ENCODE results near the gene CDR2L. TPM values are rescaled to one million over a fixed set of nuclear protein-coding genes. Genes with fewer than 3 reads are reported as not detected.

CDR2L gene
- polyA plus RNA-seq, 2 of the 4 experiments (the other 2 are of a cell fraction), result 18.5 to 34.0 TPM

DNA sequence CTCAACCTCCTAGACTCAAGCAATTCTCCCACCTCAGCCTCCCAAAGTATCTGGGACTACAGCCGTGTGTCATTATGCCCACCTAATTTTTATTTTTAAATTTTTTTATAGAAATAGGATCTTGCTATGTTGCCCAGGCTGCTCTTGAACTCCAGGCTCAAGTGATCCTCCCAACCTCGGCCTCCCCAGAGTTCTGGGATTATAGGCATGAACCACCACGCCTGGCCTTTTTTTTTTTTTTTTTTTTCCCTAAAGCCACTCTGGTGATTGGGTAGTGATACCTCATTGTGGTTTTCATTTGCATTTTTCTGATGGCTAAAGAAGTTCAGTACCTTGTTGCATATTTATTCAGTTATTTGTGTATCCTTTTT is 1.2 kb upstream of the CDR2L start:
- WGBS (ENCODE audit: missing lambda C conversion rate), result 89% methylated on average over 3 of the region's 3 CpGs
- ATAC-seq (no peak), DNase-seq (ENCODE audit: low read depth in 1 of 2, low spot score in 1 of 2) (no peak), FAIRE-seq (no peak)
- Histone ChIP-seq H3K4me1 (peaks cover 47% of the 10 kb centered on the region), H3K27ac (no peak overlapping the region), H3K4me3 (no peak overlapping the region), H3K4me2 (no peak overlapping the region), H3K9me3 (no peaks in the 10 kb centered on the region)
- ChIA-PET CTCF (interaction anchor here (1.6 to 4.2 kb wide), 4 partner anchors 13 to 28 kb away, joined by 3 to 53 read pairs (median 16); partner anchors contain the start of genes HID1 and MRPL58), POLR2A (no interaction called here)
- TF ChIP-seq HEYL (CRISPR knock-in tag; IDR thresholded peaks at IDR 0.05), result no peak
- no peak for TF ChIP-seq SMC3 (IDR thresholded peaks at IDR 0.05)

GRCh38 chr17:74987909-74988711 is 678 bp downstream of the CDR2L start:
- peak overlapping the region; percentile 94 to 95 for H3K27ac ChIP-seq

DNA sequence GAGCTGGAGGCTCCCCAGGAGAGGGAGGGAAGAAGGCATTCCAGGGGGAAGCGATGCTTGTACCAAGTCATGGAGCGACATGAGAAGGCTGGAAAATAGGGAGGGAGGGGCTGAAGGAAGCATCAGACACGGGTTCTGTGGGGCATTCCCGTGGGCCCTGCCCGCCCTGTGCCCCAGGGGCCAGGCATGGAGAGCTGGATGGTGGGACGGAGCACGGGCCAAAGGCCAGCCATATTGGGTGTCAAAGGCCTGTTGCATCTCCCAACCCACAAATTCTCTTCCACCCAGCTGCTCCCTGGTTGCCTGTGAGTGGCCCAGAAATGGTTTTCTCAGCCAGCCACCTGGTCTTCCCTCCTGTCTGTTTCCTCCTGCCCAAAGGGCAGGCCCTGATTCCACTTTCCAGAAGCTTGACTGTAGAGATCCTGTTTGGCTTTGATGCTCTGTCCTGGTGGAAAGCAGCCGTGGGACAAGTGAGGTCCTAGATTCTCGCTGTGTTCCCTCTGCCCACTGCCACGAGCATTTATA is 3.2 kb downstream of the CDR2L start:
- Histone ChIP-seq H3K9me3 (no peaks in the 10 kb centered on the region), H3K27ac (peak overlapping the region; percentile 94 to 95), H3K4me1 (peaks cover 68% of the 10 kb centered on the region), H3K4me3 (no peak overlapping the region), H3K4me2 (peak overlapping the region; percentile 93; the same call in 2 of the 3 replicates)
- CTCF ChIA-PET, result interaction anchor here (2.5 to 17.5 kb wide), 4 partner anchors 15 to 71 kb away, joined by 9 to 332 read pairs (median 122); partner anchors contain the start of genes HID1 and MRPL58
- FAIRE-seq (no peak), DNase-seq (ENCODE audit: low read depth in 1 of 2, low spot score in 1 of 2) (no peak), ATAC-seq (no peak)
- TF ChIP-seq MYC (IDR thresholded peaks at IDR 0.05; ENCODE audit: borderline replicate concordance, low read length) (no peak), CEBPB (IDR thresholded peaks at IDR 0.05) (no peak), USF2 (IDR thresholded peaks at IDR 0.05) (no peak), RFX5 (IDR thresholded peaks at IDR 0.05) (no peak), PBX3 (IDR thresholded peaks at IDR 0.05) (no peak), FOXS1 (CRISPR knock-in tag; IDR thresholded peaks at IDR 0.05) (no peak), EHF (CRISPR knock-in tag; IDR thresholded peaks at IDR 0.05) (no peak), BCL3 (IDR thresholded peaks at IDR 0.05) (no peak), JUN (IDR thresholded peaks at IDR 0.05) (no peak), CHD4 (IDR thresholded peaks at IDR 0.05; ENCODE audit: borderline replicate concordance) (no peak), TP53 (CRISPR knock-in tag; IDR thresholded peaks at IDR 0.05) (no peak), RARB (CRISPR knock-in tag; IDR thresholded peaks at IDR 0.05) (no peak), HOXA7 (CRISPR knock-in tag; IDR thresholded peaks at IDR 0.05) (no peak)
- WGBS (ENCODE audit: missing lambda C conversion rate), result 93% methylated on average over 10 of the region's 10 CpGs
- POLR2A ChIA-PET, result interaction anchor here (0.6 to 7.5 kb wide), 2 partner anchors 21 to 63 kb away, joined by 3 to 107 read pairs; partner anchors contain the start of gene MRPL58

More at GRCh38 chr17:74987909-74988711, 678 bp downstream of the CDR2L start:
- CTCF ChIA-PET, result interaction anchor here (0.7 to 17.5 kb wide), 17 partner anchors 8 to 143 kb away, joined by 3 to 332 read pairs (median 8); partner anchors contain the start of genes HID1, MRPL58, NT5C and OTOP2
- peak; percentile 70 to 71 for ATAC-seq
- Histone ChIP-seq H3K9me3 (no peaks in the 10 kb centered on the region), H3K4me3 (peak overlapping the region; percentile 80), H3K4me2 (peak overlapping the region; percentile 93), H3K4me1 (peaks cover 56% of the 10 kb centered on the region)
- POLR2A ChIA-PET, result interaction anchor here (0.5 to 7.5 kb wide), 13 partner anchors 15 to 184 kb away, joined by 3 to 107 read pairs (median 4); partner anchors contain the start of genes FDXR, HID1, MRPL58 and SLC16A5
- DNase-seq (ENCODE audit: low read depth in 1 of 2, low spot score in 1 of 2), result peak in 1 of 2 experiments; percentile 74
- TF ChIP-seq CBX8 (IDR thresholded peaks at IDR 0.05) (no peak), TFCP2L1 (CRISPR knock-in tag; IDR thresholded peaks at IDR 0.05) (0 out of 2 replicates have a peak, but pooled peaks have one; percentile 28), MAZ (IDR thresholded peaks at IDR 0.05; ENCODE audit: borderline replicate concordance, low read depth, low read length) (no peak), SMC3 (IDR thresholded peaks at IDR 0.05) (0 out of 3 replicates have a peak, but pooled peaks have one; percentile 17), RAD21 (conservative IDR thresholded peaks at IDR 0.05 in 1 of 2, IDR thresholded peaks at IDR 0.05 in 1 of 2) (peak; percentile 2 to 26; a peak in 2 of 5 replicates), MYC (IDR thresholded peaks at IDR 0.05; ENCODE audit: borderline replicate concordance, low read length) (peak; percentile 42; the same call in 1 of the 2 replicates), HOXA7 (CRISPR knock-in tag; IDR thresholded peaks at IDR 0.05) (0 out of 2 replicates have a peak, but pooled peaks have one; percentile 60), TP53 (CRISPR knock-in tag; IDR thresholded peaks at IDR 0.05) (peak; percentile 2; the same call in 1 of the 2 replicates), ZNF302 (CRISPR knock-in tag; IDR thresholded peaks at IDR 0.05) (no peak), PHF8 (IDR thresholded peaks at IDR 0.05; ENCODE audit: borderline replicate concordance, low read depth) (peak; percentile 68; the same call in 1 of the 2 replicates), POLR2A (IDR thresholded peaks at IDR 0.05; ENCODE audit: low read length) (peak; percentile 49)
- TF ChIP-seq, protein P1, sequence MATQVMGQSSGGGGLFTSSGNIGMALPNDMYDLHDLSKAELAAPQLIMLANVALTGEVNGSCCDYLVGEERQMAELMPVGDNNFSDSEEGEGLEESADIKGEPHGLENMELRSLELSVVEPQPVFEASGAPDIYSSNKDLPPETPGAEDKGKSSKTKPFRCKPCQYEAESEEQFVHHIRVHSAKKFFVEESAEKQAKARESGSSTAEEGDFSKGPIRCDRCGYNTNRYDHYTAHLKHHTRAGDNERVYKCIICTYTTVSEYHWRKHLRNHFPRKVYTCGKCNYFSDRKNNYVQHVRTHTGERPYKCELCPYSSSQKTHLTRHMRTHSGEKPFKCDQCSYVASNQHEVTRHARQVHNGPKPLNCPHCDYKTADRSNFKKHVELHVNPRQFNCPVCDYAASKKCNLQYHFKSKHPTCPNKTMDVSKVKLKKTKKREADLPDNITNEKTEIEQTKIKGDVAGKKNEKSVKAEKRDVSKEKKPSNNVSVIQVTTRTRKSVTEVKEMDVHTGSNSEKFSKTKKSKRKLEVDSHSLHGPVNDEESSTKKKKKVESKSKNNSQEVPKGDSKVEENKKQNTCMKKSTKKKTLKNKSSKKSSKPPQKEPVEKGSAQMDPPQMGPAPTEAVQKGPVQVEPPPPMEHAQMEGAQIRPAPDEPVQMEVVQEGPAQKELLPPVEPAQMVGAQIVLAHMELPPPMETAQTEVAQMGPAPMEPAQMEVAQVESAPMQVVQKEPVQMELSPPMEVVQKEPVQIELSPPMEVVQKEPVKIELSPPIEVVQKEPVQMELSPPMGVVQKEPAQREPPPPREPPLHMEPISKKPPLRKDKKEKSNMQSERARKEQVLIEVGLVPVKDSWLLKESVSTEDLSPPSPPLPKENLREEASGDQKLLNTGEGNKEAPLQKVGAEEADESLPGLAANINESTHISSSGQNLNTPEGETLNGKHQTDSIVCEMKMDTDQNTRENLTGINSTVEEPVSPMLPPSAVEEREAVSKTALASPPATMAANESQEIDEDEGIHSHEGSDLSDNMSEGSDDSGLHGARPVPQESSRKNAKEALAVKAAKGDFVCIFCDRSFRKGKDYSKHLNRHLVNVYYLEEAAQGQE (IDR thresholded peaks at IDR 0.05), result 0 out of 2 replicates have a peak, but pooled peaks have one; percentile 28
- TF ChIP-seq, protein P2, sequence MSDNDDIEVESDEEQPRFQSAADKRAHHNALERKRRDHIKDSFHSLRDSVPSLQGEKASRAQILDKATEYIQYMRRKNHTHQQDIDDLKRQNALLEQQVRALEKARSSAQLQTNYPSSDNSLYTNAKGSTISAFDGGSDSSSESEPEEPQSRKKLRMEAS (IDR thresholded peaks at IDR 0.05), result peak; percentile 21; the same call in 1 of the 2 replicates
- FAIRE-seq, result no peak
- WGBS (ENCODE audit: missing lambda C conversion rate), result 1% methylated on average over 36 of the region's 76 CpGs

Measured in A549 (cell line).